HG02852 (cell line): ENCODE data around the gene UBR1.
"Not testable (repeated sequence)": the region's sequence is repeated elsewhere in the genome, so short reads cannot be mapped to it uniquely, and the experiment has no call there.

Experiments
- ATAC-seq: cut with Tn5 transposase; IDR thresholded peaks from one replicate; pipeline ENCODE4 v1.9.1; 2021; ENCODE audit warnings: mild to moderate bottlenecking, moderate library complexity; ENCODE audit not compliant: unreplicated experiment

UBR1 gene

DNA sequence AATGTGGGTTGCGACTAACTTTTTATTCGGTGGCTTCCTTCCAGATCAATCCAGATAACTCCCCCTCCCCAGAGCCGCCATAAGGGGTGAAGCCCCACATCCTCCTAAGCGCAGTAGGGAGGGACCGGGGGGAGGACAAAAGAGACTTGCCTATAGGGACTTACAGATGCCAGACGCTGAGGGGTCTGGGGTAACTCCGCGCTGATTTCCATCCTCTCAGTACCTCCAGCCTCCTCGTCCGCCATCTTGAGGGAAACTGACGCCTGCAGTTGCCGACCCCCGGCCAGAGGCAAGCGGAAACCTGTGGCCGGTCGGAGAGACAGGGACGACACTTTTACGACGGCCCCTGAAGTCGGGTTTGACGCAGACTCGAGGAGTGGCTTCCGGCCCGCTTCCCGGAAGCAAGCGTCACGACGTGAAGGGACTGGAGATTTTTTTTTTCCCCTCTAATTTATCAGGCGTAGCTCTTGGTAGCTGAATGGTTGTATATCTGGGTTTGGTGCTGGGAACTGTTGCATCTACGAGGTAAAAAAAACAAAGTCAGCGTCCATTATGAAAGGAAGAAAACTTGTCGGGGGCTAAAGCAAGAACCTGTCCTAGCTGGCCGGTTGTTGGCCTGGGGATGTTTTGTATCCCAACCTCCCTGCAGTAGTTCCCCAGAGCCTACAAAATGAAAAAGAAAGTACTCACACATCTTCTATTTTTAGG, at the start of gene UBR1:
TSS of gene UBR1 (minus strand) at position 261 of the 708 bp plus-strand sequence. CDS start at position 245, 16 bp downstream.
- peak; percentile 85 for ATAC-seq

DNA sequence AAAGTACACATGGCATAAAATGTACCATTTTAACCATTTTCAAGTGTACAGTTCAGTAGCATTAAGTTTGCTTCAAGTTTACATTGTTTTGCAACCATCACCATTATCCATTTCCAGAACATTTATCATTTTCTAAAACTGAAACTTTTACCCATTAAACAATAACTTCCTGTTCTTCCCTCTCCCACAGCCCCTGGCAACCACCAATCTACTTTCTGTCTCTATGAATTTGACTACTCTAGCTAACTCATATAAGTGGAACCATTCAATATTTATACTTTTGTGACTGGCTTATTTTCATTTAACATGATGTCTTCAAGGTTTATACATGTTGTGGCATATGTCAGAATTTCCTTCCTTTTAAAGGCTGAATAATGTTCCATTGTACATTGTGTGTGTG, 47.4 kb upstream of the UBR1 start:
- ATAC-seq = no peak

DNA sequence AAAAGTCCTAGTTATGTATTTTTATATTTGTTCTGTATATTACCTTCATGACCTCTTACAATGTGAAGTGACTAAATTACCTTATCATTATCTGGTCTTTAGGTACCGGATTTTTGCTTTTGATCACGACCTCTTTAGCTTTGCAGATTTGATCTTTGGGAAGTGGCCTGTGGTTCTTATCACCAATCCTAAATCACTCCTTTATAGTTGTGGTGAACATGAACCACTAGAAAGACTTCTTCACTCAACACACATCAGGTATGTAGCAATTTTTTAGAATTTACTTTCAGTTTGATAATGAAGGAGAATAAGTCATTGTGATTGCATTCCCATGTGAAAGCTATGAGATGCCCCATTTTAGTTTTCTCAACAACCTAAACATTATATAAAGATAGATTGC, 45.9 kb upstream of the UBR1 start:
- ATAC-seq = no peak

DNA sequence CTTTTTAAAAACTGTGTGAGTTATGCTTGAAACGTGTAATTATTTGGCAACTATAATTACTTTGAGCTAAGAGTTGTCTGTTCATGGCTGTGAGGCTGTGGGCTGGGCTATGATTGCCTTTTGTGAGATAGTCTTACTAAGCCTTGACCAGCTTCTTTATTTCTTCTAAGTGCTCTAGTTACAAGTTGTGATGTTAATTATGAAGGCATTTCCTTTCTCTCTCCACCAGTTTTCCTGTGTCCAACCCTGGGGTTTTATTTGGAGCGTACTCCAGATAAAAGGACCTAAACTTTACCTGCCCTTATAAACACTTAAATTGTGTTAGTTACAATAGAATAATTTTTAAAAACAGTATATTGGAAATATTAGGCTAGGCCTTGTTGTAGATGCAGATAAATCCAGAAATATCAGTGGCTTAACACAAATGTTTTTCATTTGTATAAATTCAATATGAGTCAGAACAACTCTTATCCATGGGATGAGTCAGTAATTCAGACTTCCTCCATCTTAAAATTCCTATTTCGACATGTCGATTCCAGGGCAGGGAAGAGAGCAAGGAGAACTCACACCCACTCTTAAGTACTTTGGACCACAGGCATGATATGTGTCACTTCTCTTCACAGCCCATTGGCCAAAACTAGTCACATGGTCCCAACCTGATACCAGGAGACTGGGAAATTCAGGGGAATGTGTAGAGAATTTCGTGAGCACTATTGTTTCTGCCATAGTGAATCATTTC, 44.5 kb upstream of the UBR1 start:
- no peak for ATAC-seq

DNA sequence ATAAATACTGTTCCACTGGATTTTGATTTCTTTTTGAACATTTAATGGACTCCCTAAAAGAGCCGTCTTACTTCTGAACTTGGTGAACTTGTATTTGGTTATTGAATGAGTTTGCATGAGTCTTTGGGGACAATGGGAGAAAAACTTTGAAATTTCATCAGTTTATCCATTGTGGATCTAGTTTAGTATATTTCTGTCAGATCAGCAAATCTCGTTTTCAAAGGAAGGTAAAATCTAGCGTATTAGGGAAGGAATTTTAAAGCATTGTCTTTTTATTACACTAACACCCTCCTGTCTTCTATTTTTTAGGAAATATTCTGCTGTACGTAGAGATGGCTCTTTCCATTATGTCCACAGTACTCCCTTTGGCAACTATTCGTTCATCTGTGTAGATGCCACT, 40.3 kb upstream of the UBR1 start:
- no peak for ATAC-seq

DNA sequence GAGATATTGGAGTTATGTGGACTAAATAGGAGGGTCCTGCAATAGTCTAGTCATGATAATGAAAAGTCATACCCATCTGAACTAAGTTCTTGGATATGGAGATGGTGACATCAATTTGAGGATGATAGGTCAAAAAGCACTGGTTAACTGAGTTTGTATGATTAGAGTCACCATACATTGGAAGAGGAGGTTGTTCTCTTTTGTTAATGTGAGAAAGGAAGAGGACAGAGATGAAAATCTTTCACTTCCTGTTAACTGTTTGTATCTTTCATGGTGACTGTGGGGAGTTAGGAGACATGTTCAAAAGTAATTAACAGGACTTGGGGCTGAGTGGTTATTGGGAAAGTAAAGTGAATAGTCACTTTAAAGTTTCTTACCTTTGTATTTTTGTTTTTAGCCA, 38.7 kb upstream of the UBR1 start:
- no peak for ATAC-seq

DNA sequence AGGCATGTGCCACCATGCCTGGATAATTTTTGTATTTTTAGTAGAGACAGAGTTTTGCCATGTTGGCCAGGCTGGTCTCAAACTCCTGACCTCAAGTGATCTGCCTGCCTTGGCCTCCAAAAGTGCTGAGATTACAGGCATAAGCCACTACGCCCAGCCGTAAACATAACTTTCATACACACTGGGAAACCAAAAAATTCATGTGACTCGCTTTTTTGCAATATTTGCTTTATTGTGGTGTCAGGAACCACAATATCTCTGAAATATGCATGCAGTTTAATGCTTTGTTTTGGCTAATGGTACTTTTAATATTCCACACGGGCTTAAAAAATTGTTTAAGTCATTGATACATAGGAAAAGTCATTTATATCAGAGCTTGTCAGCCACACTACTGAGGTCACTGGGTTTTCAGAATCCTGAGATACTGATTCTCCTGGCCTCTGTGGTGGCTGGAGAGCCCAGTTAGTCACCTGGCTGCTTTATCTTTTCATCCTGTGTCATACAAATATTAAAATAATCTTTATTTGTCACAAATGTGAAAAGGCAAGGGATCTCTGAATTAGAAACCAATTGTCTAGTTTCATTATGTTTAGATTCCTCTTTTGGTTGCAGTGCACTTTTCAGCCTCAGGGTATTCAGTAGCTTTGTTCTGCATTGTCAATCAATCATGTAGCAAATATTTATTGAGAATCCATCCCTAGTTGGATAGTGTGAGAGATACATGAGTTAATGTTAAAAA, 37.5 kb upstream of the UBR1 start:
- ATAC-seq = no peak

DNA sequence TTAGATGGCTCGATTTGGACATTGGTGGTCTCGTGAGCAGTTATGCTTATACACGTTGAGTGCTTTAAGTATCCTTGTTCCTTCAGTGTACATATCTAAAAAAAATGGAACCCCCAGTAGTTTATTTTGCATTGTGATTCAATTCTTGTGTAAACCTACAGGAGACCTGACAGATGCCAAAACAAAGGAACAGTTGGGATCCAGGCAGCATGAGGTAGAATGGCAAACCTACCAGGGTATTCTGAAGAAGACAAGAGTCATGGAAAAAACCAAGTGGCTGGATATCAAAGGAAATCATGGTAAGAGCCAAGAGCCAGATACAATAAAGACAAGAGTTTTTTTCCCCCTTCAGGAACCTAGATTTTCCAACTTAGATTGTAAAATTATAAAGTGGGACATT, 29.5 kb upstream of the UBR1 start:
- no peak for ATAC-seq

DNA sequence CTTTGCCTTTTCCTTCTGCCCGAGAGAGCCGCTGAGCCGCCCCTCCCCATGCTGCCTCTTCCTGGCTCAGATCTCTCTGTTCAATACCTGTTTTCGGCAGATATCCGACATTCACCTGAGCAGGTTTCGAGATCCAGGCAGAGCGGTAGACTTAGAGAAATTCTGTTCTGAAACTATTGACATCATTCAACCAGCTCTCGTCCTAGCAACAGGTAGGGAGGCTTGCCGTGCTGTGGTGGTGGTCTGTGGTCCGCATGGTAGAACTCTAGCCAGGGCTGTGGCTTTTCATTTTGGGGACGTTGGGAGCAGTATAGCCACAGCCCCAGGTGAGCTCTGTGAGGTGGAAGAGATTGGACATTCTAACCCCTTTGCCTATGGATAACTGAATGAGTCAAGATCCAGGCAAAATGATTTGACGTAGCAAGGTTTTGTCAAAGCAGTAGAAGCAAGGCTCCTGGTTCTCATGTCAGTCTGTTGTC, 28.4 kb upstream of the UBR1 start:
- no peak for ATAC-seq

DNA sequence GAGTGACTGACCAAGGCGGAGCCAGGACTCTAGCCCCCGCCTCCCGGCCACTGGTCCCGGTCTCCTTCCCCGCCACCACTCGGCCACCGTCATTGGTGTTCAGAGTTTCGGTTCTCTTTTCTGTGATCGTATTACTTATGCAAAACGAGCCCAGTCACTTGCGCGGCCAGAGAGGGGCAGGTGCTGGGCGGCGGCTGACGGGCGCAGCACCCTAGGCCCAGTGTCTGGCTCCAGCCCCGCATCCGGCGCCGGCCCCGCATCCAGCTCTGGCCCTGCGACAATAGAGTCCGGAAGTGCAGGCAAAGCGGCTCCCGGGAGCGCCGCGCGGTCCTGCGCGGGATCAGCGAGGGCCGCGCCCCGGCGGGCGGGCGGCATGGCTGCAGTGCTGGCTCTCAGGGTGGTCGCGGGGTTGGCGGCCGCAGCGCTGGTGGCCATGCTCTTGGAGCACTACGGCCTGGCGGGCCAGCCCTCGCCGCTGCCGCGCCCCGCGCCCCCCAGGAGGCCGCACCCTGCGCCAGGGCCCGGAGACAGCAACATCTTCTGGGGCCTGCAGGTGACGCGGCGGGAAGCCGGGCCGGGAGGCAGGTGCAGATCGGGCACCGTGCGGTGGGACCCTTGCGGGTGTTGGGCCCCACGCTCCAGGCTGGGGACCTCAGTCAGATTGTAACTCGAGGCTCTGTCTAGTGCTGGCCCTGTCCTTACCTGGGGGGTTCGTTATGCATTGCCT, 27.8 kb upstream of the UBR1 start, which contains the start of gene TMEM62:
TSS of gene TMEM62 (plus strand) at position 157 of the 727 bp plus-strand sequence. CDS start at position 374, 217 bp downstream.
- ATAC-seq = peak; percentile 88

DNA sequence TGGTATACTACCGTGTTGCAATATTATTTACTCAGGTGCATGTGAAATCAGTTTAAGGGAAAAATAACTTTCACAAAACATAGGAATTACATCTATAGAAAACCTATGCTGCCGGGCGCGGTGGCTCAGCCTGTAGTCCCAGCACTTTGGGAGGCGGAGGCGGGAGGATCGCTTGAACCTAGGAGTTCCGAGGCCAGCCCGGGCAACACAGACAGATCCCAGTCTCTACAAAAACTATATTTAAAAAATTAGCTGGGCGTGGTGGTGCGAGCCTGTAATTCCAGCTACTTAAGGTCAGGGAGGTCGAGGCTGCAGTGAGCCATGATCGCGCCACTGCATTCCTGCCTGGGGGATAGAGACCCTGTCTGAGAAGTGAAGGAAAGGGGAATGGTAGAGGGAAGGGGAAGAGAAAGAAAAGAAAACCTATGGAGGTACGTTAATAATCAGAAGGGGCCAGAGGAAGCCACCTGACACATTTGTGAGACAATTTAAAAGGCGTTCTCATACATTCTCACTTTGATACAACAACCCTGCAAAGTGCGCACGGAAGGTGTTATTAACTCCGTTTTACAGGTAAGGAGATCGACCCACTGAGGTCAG, 27.1 kb upstream of the UBR1 start:
- ATAC-seq = no peak

DNA sequence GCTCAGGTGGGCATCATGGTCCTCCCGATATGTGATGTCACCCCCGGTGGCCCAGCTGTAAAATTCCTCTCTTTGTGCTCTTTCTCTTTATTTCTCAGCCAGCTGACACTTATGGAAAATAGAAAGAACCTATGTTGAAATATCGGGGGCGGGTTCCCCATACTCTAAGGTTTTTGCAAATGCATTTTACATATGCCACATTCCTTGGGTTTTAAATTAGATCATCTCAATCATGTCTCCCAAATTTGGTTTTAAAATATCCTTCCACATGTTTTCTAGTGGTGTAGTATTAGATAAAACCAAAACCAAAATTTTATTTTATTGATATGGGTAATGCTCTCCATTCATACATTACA, 23.1 kb upstream of the UBR1 start:
- no peak for ATAC-seq

DNA sequence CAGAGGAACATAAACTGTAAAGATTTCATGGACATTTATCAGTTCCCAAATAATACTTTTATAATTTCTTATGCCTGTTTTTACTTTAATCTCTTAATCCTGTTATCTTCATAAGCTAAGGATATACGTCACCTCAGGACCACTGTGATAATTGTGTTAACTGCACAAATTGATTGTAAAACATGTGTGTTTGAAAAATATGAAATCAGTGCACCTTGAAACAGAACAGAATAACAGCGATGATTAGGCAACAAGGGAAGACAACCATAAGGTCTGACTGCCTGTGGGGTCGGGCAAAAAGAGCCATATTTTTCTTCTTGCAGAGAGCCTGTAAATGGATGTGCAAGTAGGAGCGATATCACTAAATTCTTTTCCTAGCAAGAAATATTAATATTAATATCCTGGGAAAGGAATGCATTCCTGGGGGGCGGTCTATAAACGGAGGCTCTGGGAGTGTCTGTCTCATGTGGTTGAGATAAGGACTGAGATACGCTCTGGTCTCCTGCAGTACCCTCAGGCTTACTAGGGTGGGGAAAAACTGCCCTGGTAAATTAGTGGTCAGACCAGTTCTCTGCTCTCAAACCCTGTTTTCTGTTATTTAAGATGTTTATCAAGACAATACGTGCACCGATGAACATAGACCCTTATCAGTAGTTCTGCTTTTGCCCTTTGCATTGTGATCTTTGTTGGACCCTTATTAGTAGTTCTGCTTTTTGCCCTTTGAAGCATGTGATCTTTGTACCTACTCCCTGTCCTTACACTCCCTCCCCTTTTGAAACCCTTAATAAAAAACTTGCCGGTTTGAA, 22.5 kb upstream of the UBR1 start:
- ATAC-seq = not testable (repeated sequence)

DNA sequence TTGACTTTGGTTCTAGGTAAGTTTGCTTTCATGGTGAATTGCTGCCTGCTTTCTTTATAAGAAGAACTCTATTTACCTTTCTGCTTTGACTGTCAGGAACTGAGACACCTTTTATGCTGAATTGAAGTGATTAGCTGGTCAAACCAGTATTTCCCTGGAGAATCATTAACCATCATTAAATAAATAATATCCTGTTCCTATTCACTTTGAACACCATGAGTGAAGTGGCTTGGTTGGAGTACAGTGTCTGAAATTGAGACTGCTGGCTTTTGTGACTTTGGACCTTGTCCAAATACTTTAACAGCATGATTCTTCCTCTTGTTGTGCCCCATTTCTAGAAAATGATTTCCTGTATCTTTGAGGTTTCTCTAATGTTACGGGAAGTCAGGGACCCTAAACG, 21.9 kb upstream of the UBR1 start:
- no peak for ATAC-seq

DNA sequence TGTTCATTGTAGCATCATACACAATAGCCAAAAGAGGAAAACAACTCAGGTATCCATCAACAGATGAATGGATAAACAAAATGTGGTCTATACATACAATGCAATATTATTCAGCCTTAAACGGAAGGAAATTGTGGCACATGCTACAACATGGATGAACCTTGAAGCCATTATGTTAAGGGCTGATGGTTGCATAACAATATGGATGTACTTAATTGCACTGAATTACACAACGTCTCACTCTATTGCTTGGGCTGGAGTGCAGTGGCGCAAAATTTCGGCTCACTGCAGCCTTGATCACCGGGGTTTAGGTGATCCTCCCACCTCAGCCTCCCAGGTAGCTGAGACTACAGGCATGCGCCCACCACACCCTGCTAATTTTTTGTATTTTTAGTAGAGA, 20.5 kb upstream of the UBR1 start:
- no peak for ATAC-seq

DNA sequence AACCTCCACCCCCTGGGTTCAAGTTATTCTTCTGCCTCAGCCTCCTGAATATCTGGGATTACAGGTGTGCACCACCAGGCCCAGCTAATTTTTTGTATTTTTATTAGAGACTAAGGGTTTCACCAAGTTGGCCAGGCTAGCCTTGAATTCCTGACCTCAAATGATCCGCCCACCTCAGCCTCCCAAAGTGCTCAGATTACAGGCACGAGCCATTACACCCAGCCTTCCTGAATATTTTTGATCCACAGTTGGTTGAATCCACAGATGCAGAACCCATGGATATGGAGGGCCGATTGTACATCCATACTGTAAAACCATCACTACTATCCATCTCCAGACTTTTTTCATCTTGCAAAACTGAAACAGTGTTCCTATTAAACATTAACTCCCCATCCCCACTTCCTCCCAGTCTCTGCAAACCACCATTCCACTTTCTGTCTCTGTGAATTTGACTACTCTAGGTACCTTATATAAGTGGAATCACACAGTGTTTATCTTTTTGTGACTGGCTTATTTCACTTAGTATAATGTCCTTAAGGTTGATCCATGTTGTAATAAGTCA, 19.3 kb upstream of the UBR1 start:
- no peak for ATAC-seq

DNA sequence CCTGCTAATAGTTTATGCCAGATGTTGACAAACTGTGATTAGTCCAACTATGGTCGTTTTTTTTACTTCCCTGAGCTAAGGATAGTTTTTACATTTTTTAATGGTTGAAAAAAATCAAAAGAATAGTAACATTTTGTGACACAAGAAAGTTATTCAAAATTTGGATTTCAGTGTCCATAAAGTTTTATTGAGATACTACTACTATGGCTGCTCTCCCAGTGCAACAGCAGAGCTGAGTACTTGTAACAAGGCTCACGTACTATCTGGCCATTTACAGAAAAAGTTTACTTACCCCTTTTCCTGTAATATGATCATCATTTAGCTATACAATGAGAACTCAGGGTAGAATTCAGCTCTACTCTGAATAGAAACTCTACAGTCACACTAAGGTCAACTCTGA, 16.0 kb upstream of the UBR1 start:
- no peak for ATAC-seq

DNA sequence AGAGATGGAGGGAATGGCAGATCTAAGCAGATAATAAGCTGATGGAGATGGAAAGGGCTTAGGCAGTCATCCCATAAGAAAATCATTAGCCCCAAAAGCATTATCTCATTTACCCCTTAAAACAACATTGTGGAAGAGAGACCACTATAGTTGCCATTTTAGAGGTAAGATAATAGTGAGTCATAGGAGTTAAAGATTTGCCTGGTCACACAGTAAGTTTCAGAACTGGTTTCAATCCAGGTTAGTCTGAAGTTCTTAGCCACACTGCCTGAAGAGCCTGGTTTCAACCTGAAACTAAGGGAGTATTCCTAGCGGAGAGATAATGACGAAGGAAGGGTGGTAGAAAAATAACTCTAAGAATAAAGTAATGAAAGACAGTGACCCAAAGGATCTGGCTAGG, 13.0 kb upstream of the UBR1 start:
- peak; percentile 58 for ATAC-seq

DNA sequence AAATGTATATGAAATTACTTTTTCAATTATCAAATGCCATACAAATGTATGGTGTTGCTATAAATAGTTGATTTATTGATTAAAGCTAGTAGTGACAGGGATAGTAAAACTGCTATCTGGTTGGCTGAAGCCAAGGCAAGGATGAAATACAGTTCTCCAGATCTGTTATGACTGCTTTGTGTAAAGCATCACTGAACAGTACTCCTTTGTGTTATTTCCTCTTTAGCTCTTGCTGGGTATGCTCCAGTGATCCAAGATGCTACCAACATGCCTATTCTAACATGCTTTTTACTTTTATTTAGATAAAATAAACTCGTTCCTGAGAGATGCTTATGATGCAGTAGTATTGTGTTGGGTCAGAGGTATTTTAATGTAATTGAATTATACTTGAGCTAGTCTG, 12.4 kb upstream of the UBR1 start:
- ATAC-seq = no peak

DNA sequence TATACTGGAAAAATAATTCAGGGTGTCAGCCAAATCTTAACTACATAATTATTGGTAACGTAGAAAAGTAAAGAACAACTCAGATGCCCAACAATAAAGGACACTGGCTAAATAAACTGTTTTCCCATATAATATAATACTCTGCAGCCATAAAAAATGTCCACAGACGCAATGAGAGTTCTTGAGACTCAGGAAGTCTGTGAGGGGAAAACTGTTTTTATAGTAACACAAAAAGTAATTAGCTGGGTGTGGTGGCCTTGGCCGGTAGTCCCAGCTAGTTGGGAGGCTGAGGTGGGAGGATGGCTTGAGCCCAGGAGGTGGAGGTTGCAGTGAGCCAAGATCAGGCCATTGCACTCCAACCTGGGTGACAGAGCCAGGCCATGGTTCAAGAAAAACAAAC, 5.5 kb upstream of the UBR1 start:
- ATAC-seq = no peak
